GM12865 (cell line): ENCODE data around the gene PRRG1.

Experiments
- DNase-seq: peaks from one replicate; pipeline ENCODE4 v3.0.0; 2010; ENCODE audit warnings: low read depth
- H3K4me3 ChIP-seq: 2 replicates; pipeline ENCODE4 v1.5.1; 2011; ENCODE audit warnings: mild to moderate bottlenecking, low read depth, low read length, control low read depth
- TF ChIP-seq, protein P1 (sequence below): IDR thresholded peaks from 2 replicates; pipeline ENCODE4 v1.5.1; 2011; ENCODE audit warnings: low read length, control low read depth, low read depth, inconsistent platforms; ENCODE audit not compliant: insufficient read depth; ENCODE audit errors: missing control alignments

The PRRG1 gene

DNA sequence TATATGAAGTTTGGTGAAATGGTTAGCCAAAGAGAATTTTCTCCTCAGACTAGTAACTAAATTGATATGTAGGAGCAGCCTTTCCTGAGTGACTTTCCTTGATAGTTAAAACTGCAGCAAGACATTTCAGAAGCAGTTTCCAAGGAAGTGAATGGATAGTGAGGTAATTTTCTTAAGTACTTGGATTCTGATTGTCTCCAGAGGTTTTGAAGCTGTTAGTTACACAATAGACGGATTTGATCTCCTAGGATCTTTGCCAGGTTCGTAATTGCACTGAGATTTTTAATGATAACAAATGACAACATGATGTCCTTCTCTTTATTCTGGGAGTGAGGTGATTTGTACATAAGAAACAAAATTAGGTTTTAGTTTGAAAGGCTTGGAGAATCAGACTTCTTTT is 29.2 kb downstream of the PRRG1 start:
- TF ChIP-seq, protein P1, sequence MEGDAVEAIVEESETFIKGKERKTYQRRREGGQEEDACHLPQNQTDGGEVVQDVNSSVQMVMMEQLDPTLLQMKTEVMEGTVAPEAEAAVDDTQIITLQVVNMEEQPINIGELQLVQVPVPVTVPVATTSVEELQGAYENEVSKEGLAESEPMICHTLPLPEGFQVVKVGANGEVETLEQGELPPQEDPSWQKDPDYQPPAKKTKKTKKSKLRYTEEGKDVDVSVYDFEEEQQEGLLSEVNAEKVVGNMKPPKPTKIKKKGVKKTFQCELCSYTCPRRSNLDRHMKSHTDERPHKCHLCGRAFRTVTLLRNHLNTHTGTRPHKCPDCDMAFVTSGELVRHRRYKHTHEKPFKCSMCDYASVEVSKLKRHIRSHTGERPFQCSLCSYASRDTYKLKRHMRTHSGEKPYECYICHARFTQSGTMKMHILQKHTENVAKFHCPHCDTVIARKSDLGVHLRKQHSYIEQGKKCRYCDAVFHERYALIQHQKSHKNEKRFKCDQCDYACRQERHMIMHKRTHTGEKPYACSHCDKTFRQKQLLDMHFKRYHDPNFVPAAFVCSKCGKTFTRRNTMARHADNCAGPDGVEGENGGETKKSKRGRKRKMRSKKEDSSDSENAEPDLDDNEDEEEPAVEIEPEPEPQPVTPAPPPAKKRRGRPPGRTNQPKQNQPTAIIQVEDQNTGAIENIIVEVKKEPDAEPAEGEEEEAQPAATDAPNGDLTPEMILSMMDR = no peak
- H3K4me3 ChIP-seq = no peak overlapping the region
- DNase-seq = no peak

DNA sequence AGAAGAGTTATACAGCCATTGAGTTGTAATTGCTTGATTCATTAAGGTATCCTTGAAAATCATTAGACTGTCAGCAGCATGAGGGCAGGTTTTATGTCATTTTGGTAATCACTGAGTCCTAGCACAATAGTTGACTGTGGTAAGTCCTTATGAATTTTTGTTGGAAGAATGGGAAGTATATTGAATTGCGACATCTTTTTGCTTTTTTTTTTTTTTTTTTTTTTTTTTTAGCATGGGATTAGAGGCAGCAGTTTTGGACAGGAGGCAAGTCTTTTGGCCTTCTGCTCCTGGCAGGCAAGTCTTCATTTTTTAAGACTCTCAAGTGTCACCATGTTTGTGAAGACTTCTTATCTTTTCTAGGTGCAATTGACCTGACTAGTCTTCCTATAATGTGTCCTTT is 29.7 kb downstream of the PRRG1 start:
- TF ChIP-seq, protein P1 = no peak
- H3K4me3 ChIP-seq = no peak overlapping the region
- DNase-seq = no peak

DNA sequence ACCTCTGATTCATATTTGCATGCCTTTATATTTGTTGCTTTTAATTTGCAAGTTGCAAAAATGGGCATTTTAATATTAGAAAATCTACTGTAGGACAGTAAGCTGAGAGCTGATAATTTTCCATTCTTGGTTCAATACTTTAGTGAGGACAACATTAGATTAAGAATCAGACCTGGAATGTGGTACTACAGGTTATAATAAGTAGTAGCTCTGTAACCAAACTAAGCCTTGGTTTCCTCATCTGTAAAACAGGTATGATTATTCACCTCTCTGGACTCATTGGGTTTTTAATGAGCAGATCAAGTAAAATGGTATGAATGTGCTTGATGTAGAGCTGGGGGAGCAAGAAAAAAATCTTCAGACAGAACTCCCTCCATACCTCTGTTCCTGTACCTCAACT is 31.1 kb downstream of the PRRG1 start:
- TF ChIP-seq, protein P1 = no peak
- no peak overlapping the region for H3K4me3 ChIP-seq
- DNase-seq = no peak

DNA sequence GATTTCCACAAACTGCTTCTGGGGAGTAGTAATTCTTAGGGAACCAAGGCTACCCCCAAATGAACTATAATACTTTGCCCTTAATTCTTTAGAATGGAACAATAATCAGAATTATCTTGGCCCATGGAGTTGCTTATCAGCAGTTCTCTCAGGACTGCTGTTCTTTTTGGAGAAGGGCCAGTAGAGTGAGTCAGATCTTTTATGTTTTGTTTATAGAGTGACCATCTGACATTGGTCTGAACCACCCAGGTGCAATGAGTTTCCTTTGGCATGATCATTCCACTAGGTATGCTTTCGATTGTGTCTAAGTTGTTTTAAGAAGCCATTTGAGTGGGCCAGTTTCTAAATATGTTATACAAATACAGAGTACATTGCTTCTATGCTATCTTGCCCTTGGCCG is 31.8 kb downstream of the PRRG1 start:
- TF ChIP-seq, protein P1 = no peak

DNA sequence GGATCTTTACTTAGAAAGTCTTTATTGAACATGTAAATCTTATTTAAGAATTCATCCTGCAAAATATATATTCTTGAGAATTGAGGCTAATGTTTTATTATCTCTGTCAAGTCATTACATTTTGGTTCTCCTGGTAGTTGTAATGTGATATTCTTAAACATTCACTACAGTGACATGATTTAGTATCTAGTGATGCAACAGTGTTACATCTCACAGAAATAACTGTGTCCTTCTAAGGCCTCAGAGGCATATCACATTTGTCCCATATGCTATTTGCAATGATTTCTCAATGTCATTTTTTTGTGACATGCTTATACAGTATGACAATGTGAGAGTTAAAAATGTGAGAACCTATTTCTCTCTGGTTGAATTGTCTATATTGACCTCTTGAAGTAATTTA is 34.1 kb downstream of the PRRG1 start:
- TF ChIP-seq, protein P1 = no peak
- no peak overlapping the region for H3K4me3 ChIP-seq
- DNase-seq = no peak

More for the DNA sequence above, 31.8 kb downstream of the PRRG1 start:
- no peak overlapping the region for H3K4me3 ChIP-seq
- DNase-seq = no peak

DNA sequence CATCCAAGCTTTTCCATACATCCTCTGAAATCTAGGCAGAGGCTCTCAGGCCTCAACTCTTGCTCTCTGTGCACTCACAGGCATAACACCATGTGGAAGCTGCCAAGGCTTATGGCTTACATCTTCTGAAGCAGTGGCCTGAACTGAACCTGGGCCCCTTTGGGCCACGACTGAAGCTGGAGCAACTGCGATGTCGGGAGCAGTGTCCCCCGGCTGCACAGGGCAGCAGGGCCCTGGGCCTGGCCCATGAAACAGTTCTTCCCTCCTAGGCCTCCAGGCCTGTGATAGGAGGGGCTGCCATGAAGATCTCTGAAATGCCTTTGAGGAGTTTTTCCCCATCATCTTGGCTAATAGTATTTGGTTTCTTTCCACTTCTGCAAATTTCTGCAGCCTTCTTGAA is 39.2 kb downstream of the PRRG1 start:
- TF ChIP-seq, protein P1 = no peak
- H3K4me3 ChIP-seq = no peak overlapping the region
- no peak for DNase-seq

DNA sequence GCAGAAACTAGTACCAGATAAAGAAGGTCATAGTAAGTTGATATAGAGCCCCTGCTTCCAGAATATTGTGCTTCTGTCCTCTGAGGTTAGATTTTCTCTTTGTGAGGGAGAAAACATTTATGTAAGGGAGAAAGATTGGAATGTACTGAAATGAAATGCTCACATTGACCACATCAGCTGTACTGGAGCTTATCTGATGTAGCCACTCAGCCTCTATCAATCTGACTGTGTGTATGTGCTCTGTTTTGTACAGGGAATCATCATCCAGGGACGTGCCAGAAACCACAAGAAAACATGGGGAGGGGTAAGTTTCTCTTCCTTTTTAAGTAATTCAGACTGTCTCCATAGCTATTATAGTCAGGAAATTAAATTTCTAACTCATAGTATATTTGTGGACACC is 56.8 kb downstream of the PRRG1 start:
- H3K4me3 ChIP-seq = no peak overlapping the region
- TF ChIP-seq, protein P1 = no peak
- no peak for DNase-seq
